Measurements from ENCODE around the gene ATP8B4. TPM values are rescaled to one million over a fixed set of nuclear protein-coding genes. Genes with fewer than 3 reads are reported as not detected.

The ATP8B4 gene
- total RNA-seq, 1 experiment from 2014 or later: 0.20 TPM

- intact Hi-C loops (cut with micrococcal nuclease; ENCODE audit: unreplicated experiment): no loop called here
- no peak for DNase-seq
- H3K9me2 ChIP-seq (ENCODE audit: insufficient read depth): no peaks in the 10 kb centered on the region
- no peaks in the 10 kb centered on the region for H3K27me3 ChIP-seq (ENCODE audit: insufficient read depth, low read depth)
- BruUV-seq (replicated peaks): no TSS peak
- H3K27ac ChIP-seq: no peak overlapping the region
- H3K79me2 ChIP-seq (ENCODE audit: low read depth): no peaks in the 10 kb centered on the region
- H3K36me3 ChIP-seq (ENCODE audit: low read depth): no peaks in the 10 kb centered on the region
- H3K9me3 ChIP-seq (ENCODE audit: insufficient read depth, low read depth): no peaks in the 10 kb centered on the region
- ChIA-PET CTCF (no interaction called here), POLR2A (ENCODE audit: unreplicated experiment) (no interaction called here)
- no peaks in the 10 kb centered on the region for H4K20me1 ChIP-seq (ENCODE audit: insufficient read depth)
- no peak overlapping the region for H3K4me3 ChIP-seq
- no peak overlapping the region for H2AFZ ChIP-seq
- no peaks in the 10 kb centered on the region for H3F3A ChIP-seq (ENCODE audit: insufficient read depth, low read depth)
- no peak for TF ChIP-seq CTCF (conservative IDR thresholded peaks at IDR 0.05)
- no peak for TF ChIP-seq EZH2 (IDR thresholded peaks at IDR 0.05; ENCODE audit: low read depth)
- H3K4me2 ChIP-seq: no peak overlapping the region
- no peaks in the 10 kb centered on the region for H3K4me1 ChIP-seq (replicated peaks; ENCODE audit: insufficient read depth)
These were observed 305.4 kb downstream of the ATP8B4 start for GRCh38 chr15:49813625-49814024.

- Histone ChIP-seq H3K4me3 (no peak overlapping the region), H3F3A (ENCODE audit: insufficient read depth, low read depth) (no peaks in the 10 kb centered on the region), H4K20me1 (ENCODE audit: insufficient read depth) (no peaks in the 10 kb centered on the region), H2AFZ (no peak overlapping the region), H3K9me3 (ENCODE audit: insufficient read depth, low read depth) (no peaks in the 10 kb centered on the region), H3K4me1 (replicated peaks; ENCODE audit: insufficient read depth) (no peaks in the 10 kb centered on the region), H3K27me3 (ENCODE audit: insufficient read depth, low read depth) (no peaks in the 10 kb centered on the region), H3K9me2 (ENCODE audit: insufficient read depth) (no peaks in the 10 kb centered on the region), H3K27ac (no peak overlapping the region), H3K4me2 (no peak overlapping the region), H3K36me3 (ENCODE audit: low read depth) (no peaks in the 10 kb centered on the region), H3K79me2 (ENCODE audit: low read depth) (no peaks in the 10 kb centered on the region)
- ChIA-PET POLR2A (ENCODE audit: unreplicated experiment) (no interaction called here), CTCF (no interaction called here)
- intact Hi-C loops (cut with micrococcal nuclease; ENCODE audit: unreplicated experiment): no loop called here
- no TSS peak for BruUV-seq (replicated peaks)
- DNase-seq: no peak
- TF ChIP-seq EZH2 (IDR thresholded peaks at IDR 0.05; ENCODE audit: low read depth): no peak
- TF ChIP-seq CTCF (conservative IDR thresholded peaks at IDR 0.05): no peak
These were observed 308.3 kb downstream of the ATP8B4 start for GRCh38 chr15:49810720-49811119.

- CTCF ChIA-PET: no interaction called here
- intact Hi-C loops (cut with micrococcal nuclease; ENCODE audit: unreplicated experiment): no loop called here
- Histone ChIP-seq H4K20me1 (ENCODE audit: insufficient read depth) (no peaks in the 10 kb centered on the region), H3K36me3 (ENCODE audit: low read depth) (no peaks in the 10 kb centered on the region), H3K4me2 (no peak overlapping the region), H3K9me3 (ENCODE audit: insufficient read depth, low read depth) (no peaks in the 10 kb centered on the region), H2AFZ (no peak overlapping the region), H3K4me3 (no peak overlapping the region), H3K27me3 (ENCODE audit: insufficient read depth, low read depth) (no peaks in the 10 kb centered on the region), H3K27ac (no peak overlapping the region), H3F3A (ENCODE audit: insufficient read depth, low read depth) (no peaks in the 10 kb centered on the region), H3K4me1 (replicated peaks; ENCODE audit: insufficient read depth) (no peaks in the 10 kb centered on the region), H3K9me2 (ENCODE audit: insufficient read depth) (no peaks in the 10 kb centered on the region), H3K79me2 (ENCODE audit: low read depth) (no peaks in the 10 kb centered on the region)
- BruUV-seq (replicated peaks): no TSS peak
- POLR2A ChIA-PET (ENCODE audit: unreplicated experiment): no interaction called here
- DNase-seq: no peak
- TF ChIP-seq EZH2 (IDR thresholded peaks at IDR 0.05; ENCODE audit: low read depth) (no peak), CTCF (conservative IDR thresholded peaks at IDR 0.05) (no peak)
These were observed 309.0 kb downstream of the ATP8B4 start for GRCh38 chr15:49809894-49810609.
